K562 (cell line): ENCODE data around the gene CRAT. TPM values are rescaled to one million over a fixed set of nuclear protein-coding genes. Genes with fewer than 3 reads are reported as not detected.

Experiments
- CREBBP ChIP-seq: IDR thresholded peaks from one replicate; pipeline ENCODE4 v1.6.1; 2012; ENCODE audit warnings: low read depth, mild to moderate bottlenecking, control low read depth, inconsistent platforms, low read length
- E2F6 ChIP-seq, 2 experiments: IDR thresholded peaks; 2 replicates each; pipeline ENCODE4 v1.6.1; 2011; ENCODE audit warnings: borderline replicate concordance in 1 of 2, control low read depth in 1 of 2, low read depth in 1 of 2, low read length in 1 of 2, mild to moderate bottlenecking in 1 of 2, mixed read lengths in 1 of 2, moderate library complexity in 1 of 2; ENCODE audit not compliant: insufficient read depth in 1 of 2, insufficient read length in 1 of 2, poor library complexity in 1 of 2, severe bottlenecking in 1 of 2; ENCODE audit errors: extremely low read depth in 1 of 2
- ETV5 ChIP-seq: sonication (generic); formaldehyde crosslinking; IDR thresholded peaks from 2 replicates; pipeline ENCODE4 v1.4.0; 2020; ENCODE audit warnings: low read depth, mild to moderate bottlenecking, missing genetic modification reagents
- FOXM1 ChIP-seq, 2 experiments: fragments of 450-650 bp in 1 of 2; sonication (generic) in 1 of 2; formaldehyde crosslinking in 1 of 2; IDR thresholded peaks; 2 replicates each; pipeline versions ENCODE4 v1.6.1 to v1.9.0; 2017 to 2022; ENCODE audit warnings: low read depth in 2 of 2, mild to moderate bottlenecking in 2 of 2, missing genetic modification reagents in 1 of 2, moderate library complexity in 1 of 2
- GABPB1 ChIP-seq: sonication (generic); formaldehyde crosslinking; IDR thresholded peaks from 2 replicates; pipeline ENCODE4 v1.8.0; 2022; ENCODE audit warnings: mild to moderate bottlenecking, missing genetic modification reagents
- MGA ChIP-seq: fragments of 450-650 bp; IDR thresholded peaks from 2 replicates; pipeline ENCODE4 v1.6.1; 2016; ENCODE audit warnings: mild to moderate bottlenecking, moderate library complexity
- NR2F6 ChIP-seq: fragments of 450-650 bp; formaldehyde crosslinking; IDR thresholded peaks from 2 replicates; pipeline ENCODE4 v1.4.0; 2020; ENCODE audit warnings: mild to moderate bottlenecking
- PPARD ChIP-seq: fragments of 250-450 bp; sonication (Bioruptor Pico); IDR thresholded peaks from 2 replicates; pipeline ENCODE4 v1.8.0; 2022; ENCODE audit warnings: inconsistent platforms, mild to moderate bottlenecking, moderate library complexity
- RBM15 ChIP-seq: fragments of 200-400 bp; formaldehyde crosslinking; IDR thresholded peaks from 2 replicates; pipeline ENCODE4 v1.6.1; 2018; ENCODE audit warnings: mild to moderate bottlenecking, low read length, moderate library complexity; ENCODE audit not compliant: insufficient read depth
- RBM17 ChIP-seq: fragments of 200-400 bp; formaldehyde crosslinking; IDR thresholded peaks from 2 replicates; pipeline ENCODE4 v1.6.1; 2017; ENCODE audit warnings: low read depth, mild to moderate bottlenecking, low read length, borderline replicate concordance
- SP1 ChIP-seq: sonication (generic); formaldehyde crosslinking; IDR thresholded peaks from 2 replicates; pipeline ENCODE4 v1.8.1; 2022; ENCODE audit warnings: mild to moderate bottlenecking, missing genetic modification reagents
- TEAD2 ChIP-seq: fragments of 450-650 bp; IDR thresholded peaks from 2 replicates; pipeline ENCODE4 v1.6.1; 2016; ENCODE audit warnings: missing genetic modification characterization, control low read depth, missing compliant biosample characterization
- ZC3H8 ChIP-seq: fragments of 450-650 bp; IDR thresholded peaks from 2 replicates; pipeline ENCODE4 v1.6.1; 2017
- ZNF224 ChIP-seq: sonication (generic); formaldehyde crosslinking; IDR thresholded peaks from 2 replicates; pipeline ENCODE4 v1.8.0; 2022; ENCODE audit warnings: mild to moderate bottlenecking, missing genetic modification reagents
- ZNF41 ChIP-seq: fragments of 250-450 bp; sonication (Bioruptor Pico); conservative IDR thresholded peaks from 2 replicates; pipeline ENCODE4 v1.4.0; 2020; ENCODE audit warnings: mild to moderate bottlenecking
- polyA plus RNA-seq, 8 experiments: library from polyadenylated mRNA; depleted of rRNA in 4 of 8; stranded (reverse) in 5 of 8; unstranded in 3 of 8; fragments of >200 nt; fragmentation: Nextera tagmentation in 2 of 8; fragmentation: Illumina TruSeq in 1 of 8; extraction: Ambion mirVana in 2 of 8; extraction: Trizol in 1 of 8; gene quantifications; 2 replicates each; pipeline versions ENCODE4 v1.2.1 to v1.2.3, GENCODE V29; 2011 to 2014; ENCODE audit warnings: inconsistent platforms in 1 of 8, missing spikeins in 1 of 8
- total RNA-seq, 7 experiments: library from RNA; depleted of rRNA in 6 of 7; stranded (reverse); fragments of >200 nt in 6 of 7; fragmentation: Illumina TruSeq in 2 of 7; extraction: Trizol in 2 of 7; gene quantifications; 2 replicates each; pipeline versions ENCODE4 v1.2.1 to v1.2.3, GENCODE V29; 2011 to 2021; ENCODE audit warnings: low replicate concordance in 1 of 7

The CRAT gene
- total and polyA plus RNA-seq, 9 of the 15 experiments (the other 6 are each of a cell fraction or from before 2014, with no cell fraction given), result 0.20 to 13.8 (median 5.4) TPM

- TF ChIP-seq MGA (no peak; the same call in 1 of the 2 replicates), ZNF224 (CRISPR knock-in tag) (no peak), GABPB1 (peak; percentile 55), PPARD (CRISPR knock-in tag) (no peak), ZC3H8 (no peak), ZNF41 (CRISPR knock-in tag) (no peak), FOXM1 (IDR thresholded peaks at IDR 0.05; ENCODE audit: low read depth) (no peak), FOXM1 (CRISPR knock-in tag; IDR thresholded peaks at IDR 0.05; ENCODE audit: low read depth) (no peak), RBM15 (no peak), RBM17 (no peak), E2F6 (IDR thresholded peaks at IDR 0.05; ENCODE audit: borderline replicate concordance in 1 of 2, extremely low read depth in 1 of 2, insufficient read depth in 1 of 2, insufficient read length in 1 of 2, low read depth in 1 of 2, low read length in 1 of 2, poor library complexity in 1 of 2, severe bottlenecking in 1 of 2) (peak; percentile 74 to 88), CREBBP (no peak), SP1 (peak; percentile 86), ETV5 (CRISPR knock-in tag) (no peak; the same call in 1 of the 2 replicates), TEAD2 (tag) (no peak), NR2F6 (CRISPR knock-in tag) (no peak)
These were observed at the start of gene CRAT, which contains the start of gene PTPA (continued) for GRCh38 chr9:129110740-129111527.
